Stomach (tissue), 9 donors: ENCODE data around the gene PCDHB10. TPM values are rescaled to one million over a fixed set of nuclear protein-coding genes. Genes with fewer than 3 reads are reported as not detected.
A peak's percentile ranks its signal among the peaks of the same experiment; 100 is the strongest.
"Not testable (repeated sequence)": the region's sequence is repeated elsewhere in the genome, so short reads cannot be mapped to it uniquely, and the experiment has no call there.

Experiments used
- DNase-seq, 2 donors: peaks; one replicate each; pipeline versions ENCODE4 v3.0.0 to v3.0.0-alpha.2; 2013 to 2019
- H3K27ac ChIP-seq, 5 donors: fragments of 200-600 bp in 4 of 5; sonication (generic) in 4 of 5; one replicate each; pipeline ENCODE4 v1.5.1; 2013 to 2019; ENCODE audit warnings: mild to moderate bottlenecking in 1 of 5, moderate library complexity in 1 of 5
- H3K27me3 ChIP-seq, 3 donors: fragments of 200-600 bp; sonication (generic); one replicate each; pipeline ENCODE4 v1.5.1; 2017 to 2019; ENCODE audit warnings: mixed run types in 1 of 3
- H3K36me3 ChIP-seq, 4 donors: fragments of 200-600 bp; sonication (generic); 1 replicate in 3 of 4; 2 replicates in 1 of 4; pipeline ENCODE4 v1.5.1; 2016 to 2019
- H3K4me1 ChIP-seq, 4 donors: fragments of 200-600 bp; sonication (generic); one replicate each; pipeline ENCODE4 v1.5.1; 2016 to 2019
- H3K4me3 ChIP-seq, 4 donors: fragments of 200-600 bp; sonication (generic) in 3 of 4; one replicate each; pipeline ENCODE4 v1.5.1; 2016 to 2019; ENCODE audit warnings: mild to moderate bottlenecking in 1 of 4
- H3K9me3 ChIP-seq, 4 donors: fragments of 200-600 bp; sonication (generic); one replicate each; pipeline ENCODE4 v1.5.1; 2016 to 2019
- CTCF ChIP-seq, 7 experiments: fragments of 450-650 bp in 4 of 7; fragments of 200-600 bp in 3 of 7; sonication (generic) in 3 of 7; IDR thresholded peaks; one replicate each; pipeline ENCODE4 v1.5.1; 2016 to 2019; ENCODE audit warnings: antibody characterized with exemption in 7 of 7, control low read depth in 2 of 7, mild to moderate bottlenecking in 1 of 7
- EP300 ChIP-seq: sonication (generic); formaldehyde crosslinking; IDR thresholded peaks from one replicate; pipeline ENCODE4 v1.6.1; 2017; ENCODE audit warnings: antibody characterized with exemption
- POLR2A ChIP-seq, 4 donors: fragments of 450-650 bp; IDR thresholded peaks; one replicate each; pipeline ENCODE4 v1.6.1; 2016; ENCODE audit warnings: antibody characterized with exemption in 4 of 4, control low read depth in 2 of 4, mild to moderate bottlenecking in 1 of 4, moderate library complexity in 1 of 4
- POLR2AphosphoS5 ChIP-seq, 3 donors: sonication (generic); formaldehyde crosslinking; IDR thresholded peaks; one replicate each; pipeline ENCODE4 v1.6.1; 2016; ENCODE audit warnings: antibody characterized with exemption in 3 of 3
- WGBS, 5 donors: extraction: QIAGEN DNeasy Blood & Tissue Kit in 3 of 5; methylation state at CpG; one replicate each; pipeline versions ENCODE4 v1.1.5 to v1.1.7; 2013 to 2018; 5-methylcytosine and 5-hydroxymethylcytosine counted together
- intact Hi-C: fragments of 100-400 bp; cut with DNase I; formaldehyde crosslinking; loops from one replicate; pipeline ENCODE4 v1.15.1; 2023; ENCODE audit warnings: low total_unique reads
- polyA plus RNA-seq, 3 donors: library from polyadenylated mRNA; stranded (reverse); fragments of 200-250 nt; gene quantifications; one replicate each; pipeline ENCODE4 v1.2.3, GENCODE V29; 2013
- total RNA-seq, 5 donors: library from RNA; depleted of rRNA; stranded (reverse); fragments of >200 nt; gene quantifications; one replicate each; pipeline versions ENCODE4 v1.1.0 to v1.2.3, GENCODE V29; 2014 to 2016
- donor health status: healthy with polysubstance abuse.
- donor health status: Bipolar disorder and iron deficiency.
- donor health status: healthy.

Gene PCDHB10
- total and polyA plus RNA-seq, 8 donors = 0.12 to 18.3 (median 1.4) TPM

GRCh38 chr5:141172381-141173204, 19.6 kb upstream of the PCDHB10 start, which contains the start of gene PCDHB7:
Gene PCDHB7, plus strand, starts transcription at chr5:141172644. Its CDS starts 192 bp downstream, at chr5:141172836.
- H3K4me1 ChIP-seq = no peaks in the 10 kb centered on the region
- intact Hi-C loops = no loop called here
- peaks cover 0 to 45% (median 13%) of the 10 kb centered on the region in 3 donors for H3K27me3 ChIP-seq
- H3K4me3 ChIP-seq = no peak within 1 kb of the TSS
- H3K9me3 ChIP-seq = peaks cover 11 to 70% (median 65%) of the 10 kb centered on the region in 4 donors
- DNase-seq = peak in 1 of 2 donors; percentile 43
- TF ChIP-seq CTCF (IDR thresholded peaks at IDR 0.05) = no peak
- TF ChIP-seq EP300 = no peak
- no peak for TF ChIP-seq POLR2AphosphoS5 (IDR thresholded peaks at IDR 0.05)
- 23 to 49% (median 33%) methylated on average over 20 of the region's 20 CpGs for WGBS, 5 donors
- H3K36me3 ChIP-seq = no peaks in the 10 kb centered on the region
- no peak within 1 kb of the TSS for H3K27ac ChIP-seq

- H3K36me3 ChIP-seq, H3K27ac ChIP-seq, DNase-seq, intact Hi-C loops, H3K4me1 ChIP-seq, H3K4me3 ChIP-seq: not testable (repeated sequence)
- peaks cover 11 to 74% (median 72%) of the 10 kb centered on the region in 4 donors for H3K9me3 ChIP-seq
- peaks cover 0 to 53% (median 24%) of the 10 kb centered on the region in 3 donors for H3K27me3 ChIP-seq
- WGBS, 5 donors = 37 to 61% (median 44%) methylated on average over 28 to 78 of the region's 79 CpGs
These were observed 17.7 kb upstream of the PCDHB10 start for GRCh38 chr5:141174291-141175104.

- 64 to 67% (median 65%) methylated on average over 1 of the region's 1 CpG for WGBS, 5 donors
- DNase-seq = no peak
- H3K4me3 ChIP-seq = no peak overlapping the region
- intact Hi-C loops = no loop called here
- no peaks in the 10 kb centered on the region for H3K36me3 ChIP-seq
- H3K27me3 ChIP-seq = peaks cover 0 to 62% (median 25%) of the 10 kb centered on the region in 3 donors
- no peak overlapping the region for H3K27ac ChIP-seq
- no peak for TF ChIP-seq CTCF (IDR thresholded peaks at IDR 0.05)
- TF ChIP-seq EP300 = no peak
- no peak for TF ChIP-seq POLR2A (IDR thresholded peaks at IDR 0.05)
- no peak for TF ChIP-seq POLR2AphosphoS5 (IDR thresholded peaks at IDR 0.05)
- H3K4me1 ChIP-seq = no peaks in the 10 kb centered on the region
- peaks cover 11 to 81% (median 77%) of the 10 kb centered on the region in 4 donors for H3K9me3 ChIP-seq
These were observed 16.2 kb upstream of the PCDHB10 start for GRCh38 chr5:141175933-141176332.

- DNase-seq, H3K27ac ChIP-seq, H3K36me3 ChIP-seq, H3K4me3 ChIP-seq, H3K4me1 ChIP-seq, intact Hi-C loops: not testable (repeated sequence)
- Histone ChIP-seq H3K9me3 (peaks cover 11 to 82% (median 79%) of the 10 kb centered on the region in 4 donors), H3K27me3 (peaks cover 0 to 68% (median 25%) of the 10 kb centered on the region in 3 donors)
- WGBS, 5 donors = 26 to 43% (median 33%) methylated on average over 13 to 14 of the region's 18 CpGs
These were observed 14.5 kb upstream of the PCDHB10 start, which contains the start of gene PCDHB8 for GRCh38 chr5:141177577-141178191. Gene PCDHB8, plus strand, starts transcription at chr5:141177790. Its CDS starts 245 bp downstream, at chr5:141178035.

GRCh38 chr5:141179371-141179770, 12.8 kb upstream of the PCDHB10 start:
- intact Hi-C loops, DNase-seq, H3K27ac ChIP-seq, H3K4me3 ChIP-seq, H3K36me3 ChIP-seq, H3K4me1 ChIP-seq: not testable (repeated sequence)
- Histone ChIP-seq H3K9me3 (peaks cover 9 to 83% (median 77%) of the 10 kb centered on the region in 4 donors), H3K27me3 (peaks cover 0 to 71% (median 25%) of the 10 kb centered on the region in 3 donors)
- WGBS, 5 donors = 39 to 62% (median 46%) methylated on average over 26 to 34 of the region's 39 CpGs

- H3K4me3 ChIP-seq, intact Hi-C loops, DNase-seq, H3K4me1 ChIP-seq, H3K36me3 ChIP-seq, H3K27ac ChIP-seq: not testable (repeated sequence)
- H3K27me3 ChIP-seq = peaks cover 0 to 71% (median 20%) of the 10 kb centered on the region in 3 donors
- H3K9me3 ChIP-seq = peaks cover 8 to 83% (median 77%) of the 10 kb centered on the region in 4 donors
- WGBS, 5 donors = 29 to 66% (median 37%) methylated on average over 12 to 32 of the region's 32 CpGs
These were observed 12.3 kb upstream of the PCDHB10 start for GRCh38 chr5:141179876-141180275.
